Cardiac muscle cell (in vitro differentiated cells and primary cell): ENCODE results near the gene SV2C. TPM values are rescaled to one million over a fixed set of nuclear protein-coding genes. Genes with fewer than 3 reads are reported as not detected.
A peak's percentile ranks its signal among the peaks of the same experiment; 100 is the strongest.
"Not testable (repeated sequence)": the region's sequence is repeated elsewhere in the genome, so short reads cannot be mapped to it uniquely, and the experiment has no call there.

Experiments used
- DNase-seq, 2 donors: peaks; one replicate each; pipeline versions ENCODE4 v3.0.0 to v3.0.0-alpha.2; 2010 to 2017; ENCODE audit warnings: low read depth in 1 of 2, low spot score in 1 of 2
- H3K27ac ChIP-seq: fragments of 200-600 bp; sonication (generic); 2 replicates; pipeline ENCODE4 v1.5.1; 2016
- H3K27me3 ChIP-seq: fragments of 200-600 bp; sonication (generic); 2 replicates; pipeline ENCODE4 v1.6.0; 2016; ENCODE audit warnings: control low read depth
- H3K36me3 ChIP-seq: fragments of 200-600 bp; sonication (generic); 2 replicates; pipeline ENCODE4 v1.5.1; 2016; ENCODE audit warnings: control low read depth
- H3K4me1 ChIP-seq: fragments of 200-600 bp; sonication (generic); 2 replicates; pipeline ENCODE4 v1.8.1; 2017; ENCODE audit warnings: low read depth, mild to moderate bottlenecking, mixed run types
- H3K4me3 ChIP-seq: fragments of 200-600 bp; sonication (generic); 2 replicates; pipeline ENCODE4 v1.5.1; 2016; ENCODE audit warnings: mild to moderate bottlenecking
- H3K9me3 ChIP-seq: fragments of 200-600 bp; sonication (generic); 2 replicates; pipeline ENCODE4 v1.5.1; 2017; ENCODE audit warnings: low read depth, mild to moderate bottlenecking, control low read depth
- CTCF ChIP-seq: IDR thresholded peaks from 2 replicates; pipeline ENCODE4 v1.5.1; 2012; ENCODE audit warnings: low read depth, mild to moderate bottlenecking, low read length
- polyA plus RNA-seq: library from polyadenylated mRNA; unstranded; fragments of >200 nt; fragmentation: Nextera tagmentation; extraction: Ambion mirVana; gene quantifications from 2 replicates; pipeline ENCODE4 v1.2.1, GENCODE V29; 2016
- total RNA-seq: library from RNA; depleted of rRNA; stranded (reverse); fragments of >200 nt; gene quantifications from 2 replicates; pipeline ENCODE4 v1.2.3, GENCODE V29; 2016

The SV2C gene
- total RNA-seq: 0.24 and 0.28 TPM in 2 replicates
- polyA plus RNA-seq: 0.13 TPM in 1 of 2 replicates, not detected in the other

- no peaks in the 10 kb centered on the region for H3K4me1 ChIP-seq
- peaks cover 100% of the 10 kb centered on the region for H3K27me3 ChIP-seq
- no peak within 1 kb of the TSS for H3K27ac ChIP-seq
- no peak for TF ChIP-seq CTCF
- H3K36me3 ChIP-seq: no peaks in the 10 kb centered on the region
- peak within 1 kb of the TSS; percentile 24 for H3K4me3 ChIP-seq
- DNase-seq: peak; percentile 10 to 55
- no peaks in the 10 kb centered on the region for H3K9me3 ChIP-seq
Observed at GRCh38 chr5:76082772-76083554, at the start of gene SV2C. SV2C (plus strand) TSS chr5:76083383; CDS start chr5:76131751, 48,368 bp downstream.

- H3K4me3 ChIP-seq, DNase-seq, H3K36me3 ChIP-seq, H3K4me1 ChIP-seq, H3K27ac ChIP-seq, H3K27me3 ChIP-seq, H3K9me3 ChIP-seq: not testable (repeated sequence)
Observed at GRCh38 chr5:76037736-76038151, 45.4 kb upstream of the SV2C start.

GRCh38 chr5:76038212-76038611, 45.0 kb upstream of the SV2C start:
- Histone ChIP-seq H3K9me3 (no peaks in the 10 kb centered on the region), H3K4me3 (no peak overlapping the region)

GRCh38 chr5:76040806-76041205, 42.4 kb upstream of the SV2C start:
- TF ChIP-seq CTCF: no peak
- Histone ChIP-seq H3K9me3 (no peaks in the 10 kb centered on the region), H3K27ac (no peak overlapping the region), H3K27me3 (no peaks in the 10 kb centered on the region), H3K4me1 (no peaks in the 10 kb centered on the region), H3K36me3 (no peaks in the 10 kb centered on the region), H3K4me3 (no peak overlapping the region)
- DNase-seq: no peak

More at GRCh38 chr5:76038212-76038611, 45.0 kb upstream of the SV2C start:
- no peaks in the 10 kb centered on the region for H3K4me1 ChIP-seq
- no peak for DNase-seq
- H3K27me3 ChIP-seq: no peaks in the 10 kb centered on the region
- TF ChIP-seq CTCF: no peak
- H3K27ac ChIP-seq: no peak overlapping the region
- no peaks in the 10 kb centered on the region for H3K36me3 ChIP-seq

GRCh38 chr5:76041863-76042262, 41.3 kb upstream of the SV2C start:
- peak in 1 of 2 donors; percentile 76 for DNase-seq
- H3K27me3 ChIP-seq: no peaks in the 10 kb centered on the region

More at GRCh38 chr5:76041863-76042262, 41.3 kb upstream of the SV2C start:
- H3K9me3 ChIP-seq: no peaks in the 10 kb centered on the region
- no peak overlapping the region for H3K27ac ChIP-seq
- TF ChIP-seq CTCF: no peak
- no peaks in the 10 kb centered on the region for H3K4me1 ChIP-seq
- H3K36me3 ChIP-seq: no peaks in the 10 kb centered on the region
- H3K4me3 ChIP-seq: no peak overlapping the region
